HG03108 (cell line): Measurements from ENCODE around the gene LYZL2.
A peak's percentile ranks its signal among the peaks of the same experiment; 100 is the strongest.
"Not testable (repeated sequence)": the region's sequence is repeated elsewhere in the genome, so short reads cannot be mapped to it uniquely, and the experiment has no call there.

Experiments
- ATAC-seq: cut with Tn5 transposase; IDR thresholded peaks from one replicate; pipeline ENCODE4 v1.9.1; 2021; ENCODE audit warnings: moderate library complexity; ENCODE audit not compliant: unreplicated experiment

LYZL2 gene

DNA sequence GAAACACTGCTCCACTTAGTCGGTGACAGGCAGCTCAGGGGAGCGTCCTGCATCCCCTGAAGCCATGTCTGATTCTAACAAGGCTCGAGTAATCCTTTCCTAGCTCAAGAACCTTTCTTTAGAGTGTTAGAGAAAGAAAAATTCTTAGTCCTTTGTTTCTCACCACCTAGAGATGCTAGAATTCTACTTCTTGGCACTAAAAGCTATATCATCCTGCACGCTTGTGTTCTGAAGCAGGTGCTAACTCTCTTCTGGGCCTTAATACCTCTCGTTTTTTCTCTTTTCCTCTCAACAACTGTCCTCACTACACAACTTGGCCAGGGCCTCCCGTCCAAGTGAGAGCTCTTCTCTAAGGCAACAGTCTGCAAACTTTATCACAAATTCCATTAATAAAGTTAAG is at the start of gene LYZL2:
LYZL2 (minus strand) TSS at position 101 of the 400 bp plus-strand sequence. CDS start 2,838 bp downstream, outside the sequence.
- no peak for ATAC-seq

DNA sequence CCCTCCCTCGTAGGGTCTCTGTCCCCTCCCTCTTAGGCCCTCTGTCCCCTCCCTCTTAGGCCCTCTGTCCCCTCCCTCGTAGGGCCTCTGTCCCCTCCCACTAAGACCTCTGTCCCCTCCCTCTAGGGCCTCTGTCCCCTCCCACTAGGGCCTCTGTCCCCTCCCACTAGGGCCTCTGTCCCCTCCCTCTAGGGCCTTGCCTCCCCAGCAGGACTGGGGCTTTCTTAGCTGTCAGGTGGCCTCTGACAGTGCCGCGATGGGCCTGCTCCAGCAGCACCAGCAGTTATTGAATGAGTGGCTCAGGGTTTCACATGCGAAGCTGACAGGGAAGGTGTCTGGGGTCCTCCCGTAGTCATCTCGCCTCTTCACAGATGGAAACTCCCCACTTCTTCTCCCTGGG is 48.1 kb upstream of the LYZL2 start:
- ATAC-seq, result not testable (repeated sequence)

DNA sequence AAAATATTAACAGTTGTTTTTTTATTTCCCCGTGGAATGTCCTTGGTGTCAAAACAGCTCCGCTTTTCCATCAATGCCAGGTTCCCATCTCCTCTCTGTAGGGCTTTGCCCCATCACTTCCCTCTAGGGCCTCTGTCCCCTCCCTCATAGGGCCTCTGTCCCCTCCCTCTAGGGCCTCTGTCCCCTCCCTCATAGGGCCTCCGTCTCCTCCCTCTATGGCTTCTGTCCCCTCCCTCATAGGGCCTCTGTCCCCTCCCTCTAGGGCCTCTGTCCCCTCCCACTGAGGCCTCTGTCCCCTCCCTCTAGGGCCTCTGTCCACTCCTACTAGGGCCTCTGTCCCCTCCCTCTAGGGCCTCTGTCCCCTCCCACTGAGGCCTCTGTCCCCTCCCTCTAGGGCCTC is 47.6 kb upstream of the LYZL2 start:
- not testable (repeated sequence) for ATAC-seq

DNA sequence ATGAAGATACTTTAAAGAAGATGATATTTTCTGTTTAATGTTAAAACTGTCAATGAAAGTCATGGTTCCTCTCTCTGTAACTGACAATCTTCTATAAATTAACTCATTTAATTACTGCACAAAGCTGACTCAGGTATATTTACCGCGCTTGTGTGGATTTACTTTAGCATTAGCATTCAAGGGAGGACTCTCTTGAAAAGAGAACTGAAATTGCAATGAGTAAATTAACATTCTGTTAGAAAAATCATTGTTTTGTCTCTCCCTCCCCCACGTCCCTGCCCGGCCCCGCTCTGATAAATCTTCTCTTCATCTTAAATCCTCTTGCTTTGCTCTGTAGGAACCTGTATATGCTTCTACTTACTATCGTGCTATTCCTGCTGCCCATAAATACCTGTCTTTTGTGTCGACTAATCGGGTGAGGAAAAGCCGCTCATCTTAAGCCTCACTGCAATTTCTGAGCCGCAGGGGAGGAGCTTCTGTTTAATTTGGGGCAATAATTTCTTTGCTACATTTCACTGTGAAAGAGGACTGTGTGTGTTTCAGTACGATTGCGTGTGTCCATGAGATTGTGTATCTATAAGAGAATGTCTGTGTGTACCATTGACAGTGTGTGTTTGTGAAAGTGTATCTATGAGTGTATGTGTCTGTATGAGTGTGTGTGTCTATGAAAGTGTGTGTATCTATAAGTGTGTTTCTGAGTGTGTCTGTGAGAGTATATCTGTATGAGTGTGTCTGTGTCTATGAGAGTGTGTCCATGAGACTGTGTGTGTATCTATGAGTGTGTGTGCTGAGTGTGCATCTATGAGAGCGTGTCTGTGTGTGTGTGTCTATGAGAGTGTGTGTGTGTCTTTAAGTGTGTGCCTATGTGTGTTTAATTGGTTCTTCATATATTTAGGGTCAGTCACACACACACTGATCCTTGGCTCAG is 46.5 kb upstream of the LYZL2 start:
- no peak for ATAC-seq

DNA sequence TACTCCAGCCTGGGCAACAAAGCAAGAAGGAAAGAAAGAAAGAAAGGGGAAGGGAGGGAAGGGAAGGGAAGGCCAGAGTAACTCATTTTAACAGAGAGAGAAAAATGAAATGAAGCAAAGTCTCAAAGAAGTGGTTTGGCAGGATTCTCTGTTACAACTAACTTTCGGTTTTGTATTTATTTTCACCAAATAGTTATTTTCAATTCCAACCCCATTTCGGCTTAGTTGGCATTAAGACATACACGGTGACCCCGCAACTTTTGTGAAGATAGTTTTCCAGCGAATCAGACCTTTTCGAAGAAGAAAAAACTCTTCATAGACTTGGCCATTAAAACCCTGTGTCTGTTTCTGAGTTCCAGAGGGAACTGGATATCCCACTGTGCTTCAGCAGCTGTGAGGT is 45.2 kb upstream of the LYZL2 start:
- ATAC-seq, result no peak

DNA sequence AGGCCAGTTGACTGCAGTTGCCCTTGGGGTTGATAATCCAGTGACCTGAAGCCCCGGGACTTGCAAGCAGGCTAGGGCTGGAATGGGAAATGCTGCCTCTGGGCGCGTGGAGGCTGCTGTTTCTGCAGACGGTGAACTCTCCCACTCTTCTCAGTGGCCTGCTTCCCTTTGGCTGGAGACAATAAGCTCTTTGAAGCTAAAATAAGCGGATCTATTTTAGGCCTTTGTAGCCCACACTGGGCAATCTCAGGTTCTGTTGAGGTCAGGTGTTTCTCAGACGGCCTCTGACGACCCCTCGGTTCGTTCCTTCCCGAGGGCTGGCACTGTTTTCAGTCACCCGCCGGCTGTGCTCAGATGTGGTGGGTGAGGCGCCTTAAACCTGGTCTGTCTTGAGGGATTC is 43.7 kb upstream of the LYZL2 start:
- ATAC-seq, result not testable (repeated sequence)

DNA sequence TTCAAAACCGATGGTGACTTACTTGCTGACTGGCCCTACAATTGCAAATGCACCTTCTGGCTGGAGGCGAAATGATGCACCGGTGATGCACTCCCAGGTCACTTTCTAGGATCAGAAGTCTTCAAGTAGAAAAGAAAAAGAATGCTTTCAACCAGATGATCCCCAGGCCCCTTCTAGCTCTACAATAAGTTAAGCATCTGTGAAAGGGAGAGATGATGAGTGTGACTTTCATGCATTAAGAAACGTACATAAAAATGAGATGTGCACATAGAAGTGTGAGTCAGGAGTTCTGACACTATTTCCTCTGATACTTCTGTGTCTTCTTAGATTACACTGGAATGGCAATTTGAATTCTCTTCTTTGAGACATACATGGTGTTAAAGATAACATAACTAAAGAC is 42.8 kb upstream of the LYZL2 start:
- ATAC-seq, result not testable (repeated sequence)

DNA sequence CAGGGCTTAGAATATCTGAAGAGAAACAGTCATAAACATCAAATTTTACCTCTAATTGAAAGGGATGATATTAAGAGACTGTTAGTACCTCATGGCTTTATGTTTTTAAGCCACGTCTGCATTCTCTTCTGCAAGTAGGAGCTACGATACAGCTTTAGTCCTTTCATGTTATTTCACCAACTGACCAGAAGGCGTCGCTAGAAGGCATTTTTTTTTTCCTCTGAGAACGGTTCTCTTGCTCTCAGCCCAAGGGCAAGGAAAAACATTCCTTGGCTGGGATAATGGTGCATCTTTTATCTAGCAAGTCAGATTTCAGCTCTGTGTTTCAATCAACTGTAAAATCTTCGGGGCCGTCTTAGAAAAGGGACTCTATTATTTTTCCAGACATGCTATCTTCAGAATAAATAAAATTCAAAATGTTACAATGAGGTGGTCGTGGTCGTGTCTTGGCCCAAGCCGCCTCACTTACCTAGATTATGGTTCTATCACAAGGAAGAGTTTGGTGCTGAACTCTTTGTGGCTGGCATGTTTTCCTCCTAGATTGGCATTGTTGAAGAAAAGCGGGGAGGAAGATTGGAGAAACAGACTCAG is 41.6 kb upstream of the LYZL2 start:
- peak; percentile 57 for ATAC-seq

DNA sequence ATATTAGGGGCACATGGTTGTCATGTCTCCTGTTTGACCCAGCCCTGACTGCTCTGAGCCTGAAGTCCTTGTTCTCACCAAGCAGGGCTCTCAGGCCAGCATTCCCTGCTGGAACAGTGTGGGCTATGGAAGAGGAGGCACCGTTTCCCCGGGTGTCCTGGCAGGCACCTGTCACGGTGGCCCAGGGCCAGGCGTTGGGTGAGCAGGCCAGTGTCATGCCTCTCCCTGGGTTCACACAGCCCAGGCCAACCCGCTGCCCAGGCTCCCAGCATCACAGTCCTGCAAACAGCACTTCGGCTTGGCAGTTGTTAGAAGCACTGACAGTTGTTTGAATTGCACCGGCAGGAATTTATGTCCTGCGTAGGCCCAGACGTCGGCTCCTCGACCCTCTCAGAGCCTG is 38.4 kb upstream of the LYZL2 start:
- ATAC-seq, result not testable (repeated sequence)

DNA sequence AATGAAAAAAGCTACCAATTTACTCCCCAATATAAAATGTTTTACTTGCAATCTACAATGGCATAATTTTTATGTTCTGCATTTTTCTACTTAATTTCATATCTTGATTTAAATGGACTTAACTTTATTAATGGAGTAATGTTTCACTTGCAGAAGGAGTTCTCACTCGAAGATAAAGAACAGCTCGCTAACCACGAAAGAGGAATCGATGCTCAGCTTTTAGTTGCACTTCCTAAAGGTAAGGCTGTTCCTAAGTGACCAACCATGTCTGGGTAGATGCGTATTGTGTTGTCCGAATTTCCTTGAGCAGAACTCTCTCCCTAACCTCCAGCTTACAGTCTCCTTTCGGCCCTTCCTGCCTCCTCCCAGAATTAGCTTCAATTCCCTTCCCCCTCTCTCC is 33.9 kb upstream of the LYZL2 start:
- ATAC-seq, result not testable (repeated sequence)

DNA sequence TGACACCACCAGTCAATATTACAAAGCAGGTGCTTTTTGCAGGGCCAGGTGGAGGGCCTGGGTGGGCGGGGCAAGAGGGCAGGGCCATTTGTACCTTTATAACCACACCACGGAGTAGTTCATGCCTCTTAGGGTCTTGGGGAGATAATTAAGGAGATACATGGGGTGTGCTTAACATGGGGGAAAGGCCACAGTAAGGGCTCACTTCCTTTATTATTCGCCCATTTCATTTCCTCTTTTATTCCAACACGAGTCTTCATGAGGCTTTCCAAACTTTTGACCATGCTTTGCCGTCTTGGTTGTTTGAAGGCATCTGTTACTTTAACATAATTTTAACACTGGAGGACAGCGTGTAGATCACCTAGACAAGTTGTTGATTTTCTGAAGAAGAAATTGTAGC is 33.3 kb upstream of the LYZL2 start:
- no peak for ATAC-seq

DNA sequence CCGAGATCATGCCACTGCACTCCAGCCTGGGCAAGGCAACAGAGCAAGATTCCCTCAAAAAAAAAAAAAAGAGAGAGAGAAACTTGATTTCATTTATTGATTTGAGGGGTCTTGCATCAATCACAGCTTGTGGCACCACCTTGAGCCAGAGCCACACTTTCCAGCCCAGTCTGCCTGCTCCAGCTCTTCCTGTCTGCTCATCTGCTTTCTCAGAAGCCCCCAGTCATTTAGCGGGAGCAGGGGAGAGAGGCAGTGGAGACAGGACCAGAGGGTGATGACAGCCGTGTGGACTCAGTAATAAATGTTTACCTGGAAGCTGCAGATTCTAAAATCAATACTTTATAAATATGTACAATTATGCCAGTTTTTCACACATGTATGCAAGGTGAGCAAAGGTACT is 30.8 kb upstream of the LYZL2 start:
- ATAC-seq, result not testable (repeated sequence)

DNA sequence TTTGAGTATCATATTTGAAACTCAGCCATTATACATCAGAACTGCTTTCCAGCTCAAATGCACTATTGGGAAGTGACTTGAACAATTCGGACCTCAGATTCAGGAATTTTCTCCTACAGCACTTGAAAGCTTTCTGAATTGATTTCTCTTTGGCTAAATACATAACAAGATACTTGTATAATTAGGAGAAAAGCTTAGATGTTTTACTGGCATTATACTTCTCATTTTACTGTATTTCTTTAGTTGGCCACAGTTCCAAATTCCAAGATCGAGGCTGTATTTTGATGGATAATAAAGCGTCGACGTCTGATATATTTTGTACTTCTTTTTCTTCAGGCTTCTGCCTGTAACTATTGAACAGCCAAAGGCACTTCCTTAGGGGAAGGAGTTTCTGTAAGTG is 26.7 kb upstream of the LYZL2 start:
- ATAC-seq, result no peak

DNA sequence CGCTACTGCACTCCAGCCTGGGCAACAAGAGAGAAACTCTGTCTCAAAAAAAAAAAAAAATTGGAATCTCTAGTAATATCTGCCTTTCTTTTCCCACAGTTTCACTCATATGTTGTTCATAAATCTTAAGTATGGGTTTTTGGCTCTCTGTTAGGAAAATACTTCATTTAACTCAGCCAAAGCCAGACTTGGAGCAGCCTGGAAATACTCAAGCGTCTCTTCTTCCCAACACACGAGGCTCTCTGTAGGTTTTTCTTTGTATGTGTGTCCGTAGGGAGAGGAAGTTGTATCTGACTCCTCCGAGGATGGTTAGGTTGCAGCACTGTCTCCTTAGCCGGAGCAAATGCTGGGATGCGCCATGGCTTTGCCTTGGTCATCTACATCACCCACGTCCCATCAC is 25.4 kb upstream of the LYZL2 start:
- not testable (repeated sequence) for ATAC-seq

DNA sequence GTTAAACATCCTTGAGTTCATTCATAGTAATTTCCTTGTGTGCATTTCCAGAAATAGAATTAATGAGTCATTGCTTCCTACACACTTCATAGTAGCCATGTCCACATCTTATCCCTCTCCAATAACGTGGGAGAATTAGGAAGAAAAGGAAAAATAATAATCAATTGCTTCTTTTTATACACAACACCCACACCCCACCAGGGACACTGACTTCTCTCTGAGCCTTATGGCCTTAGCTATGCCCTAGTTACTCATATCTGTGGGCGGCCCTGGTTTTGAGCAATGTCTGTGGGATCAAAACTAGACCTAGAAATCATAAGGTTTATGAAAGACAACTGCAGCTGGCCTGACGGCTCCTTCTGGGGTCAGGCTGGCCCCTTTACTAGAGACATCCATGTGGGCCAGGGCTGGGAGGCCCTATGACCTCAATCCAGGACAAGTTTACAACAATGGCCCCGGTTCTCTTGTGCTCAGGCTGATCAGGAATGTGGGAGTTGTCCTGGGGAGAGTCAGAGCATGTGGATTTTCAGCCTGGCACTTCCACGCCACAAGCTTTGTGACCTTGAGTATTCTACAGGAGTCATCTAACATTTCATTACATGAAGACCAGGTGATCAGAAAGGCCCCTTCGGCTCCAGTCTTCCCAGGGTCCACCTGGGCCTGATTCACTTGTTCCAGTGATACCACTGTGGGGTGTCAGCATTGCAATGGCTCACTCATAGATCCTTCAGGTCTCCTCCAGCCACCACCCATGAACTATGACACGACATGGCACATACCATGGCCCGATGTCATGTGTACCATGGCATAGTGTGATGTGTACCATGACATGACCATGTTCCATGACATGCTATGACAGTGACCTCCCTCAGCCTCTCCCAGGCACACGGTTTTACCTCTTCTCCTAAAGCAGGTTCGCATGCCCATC is 22.2 kb upstream of the LYZL2 start:
- not testable (repeated sequence) for ATAC-seq

DNA sequence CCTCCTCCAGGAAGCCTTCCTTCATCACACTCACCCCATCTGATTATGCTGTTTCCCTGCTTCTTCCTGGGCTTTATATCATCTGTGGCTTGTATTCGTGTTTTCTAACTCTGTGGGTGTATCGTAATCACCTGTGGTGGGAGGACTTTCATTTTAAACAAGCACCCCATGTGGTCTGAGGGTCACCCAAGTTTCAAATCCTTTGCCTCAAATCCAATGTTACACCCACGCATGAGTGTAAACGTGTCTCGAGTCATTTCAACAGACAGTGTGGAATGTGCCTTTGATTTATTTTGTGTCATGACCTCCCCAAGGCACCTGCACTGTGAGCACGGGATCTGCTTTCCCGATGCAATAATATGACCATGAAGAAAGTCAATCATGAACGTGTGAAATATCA is 17.5 kb upstream of the LYZL2 start:
- ATAC-seq, result no peak

DNA sequence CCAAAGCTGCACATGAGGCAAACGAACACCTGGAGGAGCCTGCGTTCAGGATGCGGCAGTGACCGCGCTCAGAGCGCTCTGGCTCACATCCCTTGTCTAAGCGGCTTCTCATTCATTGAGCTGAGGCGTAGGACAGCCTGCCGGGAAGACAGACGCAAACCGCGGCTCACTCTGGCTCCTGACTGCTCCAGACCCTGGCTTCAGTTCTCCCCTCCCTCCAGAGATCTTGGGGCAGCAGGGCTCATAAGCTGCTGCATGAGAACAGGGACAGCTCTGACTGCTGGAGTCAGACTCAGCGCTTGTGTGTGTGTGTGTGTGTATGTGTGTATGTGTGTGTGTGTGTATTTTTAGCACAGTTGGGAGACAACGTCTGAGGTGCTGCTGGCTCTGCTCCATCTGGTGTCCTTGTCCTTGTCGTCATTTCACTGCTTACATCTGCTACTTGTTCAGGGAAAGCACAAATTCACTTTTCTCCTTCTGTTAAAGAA is 15.8 kb upstream of the LYZL2 start:
- no peak for ATAC-seq

DNA sequence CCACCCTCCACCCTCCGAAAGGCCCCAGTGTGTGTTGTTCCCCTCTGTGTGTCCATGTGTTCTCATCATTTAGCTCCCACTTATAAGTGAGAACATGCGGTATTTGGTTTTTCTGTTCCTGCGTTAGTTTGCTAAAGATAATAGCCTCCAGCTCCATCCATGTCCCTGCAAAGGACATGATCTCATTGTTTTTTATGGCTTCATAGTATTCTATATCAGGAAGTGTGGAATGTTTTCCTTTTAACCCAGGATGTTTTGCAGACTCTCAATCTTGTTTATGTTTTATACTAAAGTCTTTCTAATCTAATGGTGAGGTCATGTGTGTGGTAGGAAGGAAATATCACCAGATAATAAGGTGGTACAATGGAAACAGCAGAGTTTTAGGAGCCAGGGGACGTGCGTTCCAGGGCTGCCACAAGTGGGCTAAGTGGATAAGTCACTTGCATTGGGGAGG is 14.9 kb upstream of the LYZL2 start:
- not testable (repeated sequence) for ATAC-seq

DNA sequence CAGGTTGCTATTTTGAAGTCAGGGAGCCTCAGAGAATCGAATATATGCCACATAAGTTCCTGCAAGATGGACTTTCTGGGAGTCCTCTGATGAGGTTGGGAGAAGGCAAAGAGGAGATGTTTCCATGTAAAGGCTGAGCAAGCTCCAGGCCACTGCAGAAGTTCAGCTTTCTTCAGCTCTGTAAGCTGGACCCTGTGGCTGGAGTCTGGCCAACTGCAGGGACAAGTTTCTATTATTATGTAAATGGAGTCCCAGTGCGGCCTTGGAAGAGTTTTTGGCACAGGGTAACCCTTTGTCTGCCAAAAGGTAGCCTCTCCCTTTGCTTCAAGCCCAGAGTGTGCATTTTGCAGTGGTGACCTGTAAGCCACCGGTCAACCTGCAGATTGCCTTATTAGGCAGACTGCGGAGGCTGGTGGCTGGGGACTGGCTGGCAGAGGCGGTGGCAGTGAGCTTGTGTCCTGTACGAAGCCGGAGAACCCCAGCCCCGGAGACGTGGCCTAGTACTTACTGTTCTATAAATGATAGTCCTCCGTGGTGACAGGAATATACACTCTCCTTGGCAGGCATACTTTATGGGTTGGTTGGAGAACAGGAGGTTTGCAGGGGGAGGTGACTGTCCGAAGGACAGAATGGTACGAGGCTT is 14.1 kb upstream of the LYZL2 start:
- not testable (repeated sequence) for ATAC-seq

DNA sequence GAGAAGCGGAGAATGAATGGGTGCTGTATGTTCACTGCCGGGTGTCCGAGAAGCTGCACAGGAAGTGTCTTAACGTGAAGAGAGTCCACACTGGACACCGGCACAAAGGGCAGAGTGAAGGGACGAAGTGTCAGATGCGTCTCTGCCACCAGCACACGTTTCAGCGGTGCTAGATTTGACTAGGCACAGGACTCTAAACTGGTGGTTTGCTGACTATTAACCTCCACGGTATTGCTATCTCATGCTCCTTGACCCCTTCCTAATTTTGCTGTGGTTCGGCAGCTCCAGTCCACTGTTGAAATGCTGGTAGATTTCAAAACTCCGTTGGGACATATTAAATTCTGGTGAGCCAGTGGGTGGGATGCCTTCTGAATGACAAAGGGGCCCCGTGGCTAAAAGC is 13.3 kb upstream of the LYZL2 start:
- ATAC-seq, result not testable (repeated sequence)
